ENCODE data around the gene SNAI1. TPM values are rescaled to one million over a fixed set of nuclear protein-coding genes. Genes with fewer than 3 reads are reported as not detected.

SNAI1 gene
- total and polyA plus RNA-seq, 2 experiments from 2014 or later: 7.6 to 13.4 TPM

DNA sequence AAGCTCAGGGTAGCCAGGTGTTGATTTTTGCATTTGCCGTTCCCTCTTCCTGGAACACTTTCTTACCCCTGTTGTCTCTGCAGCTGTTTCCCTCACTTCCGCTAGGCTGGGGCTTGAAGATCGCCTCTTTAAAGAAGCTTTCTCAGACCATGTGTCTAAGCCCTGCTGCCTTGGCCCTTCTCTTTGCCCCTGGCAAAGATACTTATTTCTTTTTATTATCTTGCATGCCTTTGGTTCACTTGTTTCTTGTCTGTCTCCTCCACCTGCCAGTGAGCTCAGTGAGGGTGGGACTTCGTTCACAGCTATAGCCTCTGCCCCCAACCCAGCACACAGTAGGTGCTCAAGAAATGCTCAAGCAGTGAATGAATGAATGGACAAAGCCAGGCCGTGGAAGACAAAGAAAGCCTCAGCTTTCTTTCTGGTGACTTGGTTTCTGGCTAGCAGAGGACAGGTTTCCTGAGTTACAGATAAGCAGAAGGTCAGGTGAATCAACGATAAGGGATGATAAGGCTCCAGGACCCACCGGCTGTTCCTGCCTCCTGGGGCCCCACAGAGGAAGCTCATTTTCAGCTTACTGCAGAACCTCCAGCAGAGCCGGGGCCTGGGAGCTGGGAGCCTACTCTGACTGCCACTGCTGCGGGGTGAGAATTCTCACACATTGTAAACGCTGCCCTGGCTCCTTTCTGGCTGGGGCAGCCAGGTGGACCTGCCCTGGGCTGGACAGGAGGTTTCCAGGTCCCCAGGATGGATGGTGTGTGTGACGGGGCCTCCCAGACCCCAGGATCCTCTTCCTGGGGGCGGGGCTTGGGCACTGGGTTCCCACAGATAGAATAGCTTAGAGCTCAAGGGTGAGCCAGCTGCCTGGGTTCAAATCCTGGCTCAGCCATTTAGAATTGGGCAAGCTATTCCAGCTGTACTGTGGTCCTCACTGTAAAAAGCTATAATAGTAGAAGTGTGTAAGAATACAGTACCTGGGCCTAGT is 29.8 kb downstream of the SNAI1 start:
- no peak for DNase-seq
- in situ Hi-C loops (cut with MboI): no loop called here

DNA sequence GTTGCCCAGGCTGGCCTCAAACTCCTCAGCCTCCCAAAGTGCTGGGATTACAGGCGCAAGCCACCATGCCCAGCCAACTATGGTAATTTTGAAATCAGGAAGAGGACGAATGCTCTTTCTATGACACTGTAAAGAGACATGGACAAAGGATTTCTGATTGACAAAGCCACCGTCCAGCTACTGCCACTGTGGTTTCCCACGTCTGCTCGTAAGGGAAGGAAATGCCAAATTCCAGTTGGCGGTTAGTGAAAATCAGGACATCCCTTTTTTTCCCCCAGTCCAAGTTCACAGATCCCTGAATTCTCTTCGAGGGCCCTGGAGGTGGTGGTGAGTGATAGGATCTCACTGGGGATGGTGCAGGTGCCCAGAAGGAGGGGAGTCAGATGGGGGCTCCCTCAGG is 31.2 kb downstream of the SNAI1 start:
- Histone ChIP-seq H3K4me2 (ENCODE audit: unreplicated experiment) (no peak overlapping the region), H2AFZ (no peak overlapping the region), H3K9me2 (ENCODE audit: insufficient read depth) (no peaks in the 10 kb centered on the region), H3K27me3 (replicated peaks; ENCODE audit: insufficient read depth) (no peaks in the 10 kb centered on the region), H3K27ac (no peak overlapping the region), H3K4me1 (ENCODE audit: insufficient read depth) (peaks cover 9% of the 10 kb centered on the region; the same call in 1 of the 2 replicates), H3K36me3 (ENCODE audit: low read depth) (no peaks in the 10 kb centered on the region), H4K20me1 (ENCODE audit: insufficient read depth) (no peaks in the 10 kb centered on the region), H3K4me3 (no peak overlapping the region), H3K9ac (no peak overlapping the region), H3K79me2 (ENCODE audit: insufficient read depth) (no peaks in the 10 kb centered on the region), H3K9me3 (ENCODE audit: low read depth) (no peaks in the 10 kb centered on the region), H3F3A (ENCODE audit: insufficient read depth) (no peaks in the 10 kb centered on the region)
- no peak for TF ChIP-seq EZH2 (IDR thresholded peaks at IDR 0.05; ENCODE audit: insufficient read depth, poor library complexity, severe bottlenecking)
- TF ChIP-seq EZH2phosphoT487 (IDR thresholded peaks at IDR 0.05; ENCODE audit: insufficient read depth, low read depth): no peak
- in situ Hi-C loops (cut with MboI): no loop called here
- no peak for DNase-seq
- 94 to 99% methylated on average over 7 of the region's 7 CpGs for WGBS, 2 experiments (ENCODE audit: low coverage in 1 of 2, low lambda C conversion rate in 2 of 2, missing lambda C conversion rate in 2 of 2)

More for the DNA sequence above, 29.8 kb downstream of the SNAI1 start:
- Histone ChIP-seq H3K27me3 (replicated peaks; ENCODE audit: insufficient read depth) (no peaks in the 10 kb centered on the region), H3K9me2 (ENCODE audit: insufficient read depth) (no peaks in the 10 kb centered on the region), H3K36me3 (ENCODE audit: low read depth) (no peaks in the 10 kb centered on the region), H3K4me2 (ENCODE audit: unreplicated experiment) (no peak overlapping the region), H3K9me3 (ENCODE audit: low read depth) (no peaks in the 10 kb centered on the region), H3K9ac (no peak overlapping the region), H2AFZ (no peak overlapping the region), H3K4me3 (no peak overlapping the region), H3F3A (ENCODE audit: insufficient read depth) (no peaks in the 10 kb centered on the region), H4K20me1 (ENCODE audit: insufficient read depth) (no peaks in the 10 kb centered on the region), H3K79me2 (ENCODE audit: insufficient read depth) (no peaks in the 10 kb centered on the region), H3K4me1 (ENCODE audit: insufficient read depth) (peaks cover 9% of the 10 kb centered on the region; the same call in 1 of the 2 replicates), H3K27ac (no peak overlapping the region)
- TF ChIP-seq EZH2 (IDR thresholded peaks at IDR 0.05; ENCODE audit: insufficient read depth, poor library complexity, severe bottlenecking): no peak
- no peak for TF ChIP-seq EZH2phosphoT487 (IDR thresholded peaks at IDR 0.05; ENCODE audit: insufficient read depth, low read depth)
- WGBS, 2 experiments (ENCODE audit: low coverage in 1 of 2, low lambda C conversion rate in 2 of 2, missing lambda C conversion rate in 2 of 2): 84 to 85% methylated on average over 12 of the region's 12 CpGs

DNA sequence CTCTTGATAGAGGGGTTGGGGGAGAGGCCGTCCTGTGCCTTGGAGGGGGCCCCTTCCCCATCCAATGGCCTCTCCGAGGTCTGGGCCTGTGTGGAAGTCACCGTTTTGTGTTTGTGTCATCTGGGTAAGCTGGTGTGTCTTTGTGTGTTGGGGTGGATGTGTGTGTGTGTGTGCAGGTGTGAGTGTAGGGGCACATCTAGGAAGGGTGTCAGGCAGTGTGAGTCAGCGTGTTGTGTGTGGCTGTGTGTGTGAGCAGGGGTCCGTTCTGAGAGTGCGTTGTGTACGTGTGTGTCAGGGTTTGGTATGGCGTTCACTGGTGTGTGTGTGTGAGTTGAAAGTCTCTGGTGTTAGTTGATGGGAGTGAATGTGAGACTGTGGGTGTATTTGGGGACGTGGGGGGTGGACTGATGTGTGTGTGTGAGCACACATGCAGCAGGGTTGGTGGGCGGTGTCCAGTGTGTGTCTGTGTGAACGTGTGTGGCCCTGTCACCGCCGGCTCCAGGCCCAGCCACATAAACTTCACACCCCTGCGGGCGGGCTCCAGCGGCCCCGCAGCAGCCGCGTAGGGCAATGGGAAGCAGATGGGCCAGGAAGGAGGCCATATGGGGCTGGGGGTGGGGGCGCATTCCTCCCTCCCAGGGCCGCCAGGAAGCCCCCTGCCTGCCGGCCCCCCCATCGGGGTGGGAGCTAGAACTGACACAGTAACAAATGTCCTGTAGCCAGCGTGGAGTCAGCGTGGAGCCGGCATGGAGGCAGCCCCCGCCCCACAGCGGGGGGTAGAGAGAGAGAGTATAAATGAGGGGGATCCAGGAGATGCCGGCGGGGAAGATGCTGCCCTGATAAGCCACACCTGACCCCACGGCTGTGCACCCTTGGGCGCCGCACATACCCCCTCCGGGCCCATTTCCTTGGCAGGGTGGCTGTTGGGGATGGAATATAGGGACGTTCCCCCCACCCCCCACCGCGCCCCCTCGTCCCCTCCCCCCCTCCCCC is 32.1 kb downstream of the SNAI1 start:
- Histone ChIP-seq H3K9ac (no peak overlapping the region), H3K36me3 (ENCODE audit: low read depth) (no peaks in the 10 kb centered on the region), H3K27ac (no peak overlapping the region), H3K4me2 (ENCODE audit: unreplicated experiment) (no peak overlapping the region), H3K79me2 (ENCODE audit: insufficient read depth) (no peaks in the 10 kb centered on the region), H2AFZ (no peak overlapping the region), H3K9me3 (ENCODE audit: low read depth) (no peaks in the 10 kb centered on the region), H4K20me1 (ENCODE audit: insufficient read depth) (no peaks in the 10 kb centered on the region), H3K4me3 (no peak overlapping the region), H3F3A (ENCODE audit: insufficient read depth) (no peaks in the 10 kb centered on the region), H3K27me3 (replicated peaks; ENCODE audit: insufficient read depth) (no peaks in the 10 kb centered on the region), H3K4me1 (ENCODE audit: insufficient read depth) (peaks cover 9% of the 10 kb centered on the region; the same call in 1 of the 2 replicates), H3K9me2 (ENCODE audit: insufficient read depth) (no peaks in the 10 kb centered on the region)
- in situ Hi-C loops (cut with MboI): no loop called here
- TF ChIP-seq EZH2phosphoT487 (IDR thresholded peaks at IDR 0.05; ENCODE audit: insufficient read depth, low read depth) (no peak), EZH2 (IDR thresholded peaks at IDR 0.05; ENCODE audit: insufficient read depth, poor library complexity, severe bottlenecking) (no peak)
- DNase-seq: no peak
- 35 to 44% methylated on average over 27 to 38 of the region's 38 CpGs for WGBS, 2 experiments (ENCODE audit: low coverage in 1 of 2, low lambda C conversion rate in 2 of 2, missing lambda C conversion rate in 2 of 2)

DNA sequence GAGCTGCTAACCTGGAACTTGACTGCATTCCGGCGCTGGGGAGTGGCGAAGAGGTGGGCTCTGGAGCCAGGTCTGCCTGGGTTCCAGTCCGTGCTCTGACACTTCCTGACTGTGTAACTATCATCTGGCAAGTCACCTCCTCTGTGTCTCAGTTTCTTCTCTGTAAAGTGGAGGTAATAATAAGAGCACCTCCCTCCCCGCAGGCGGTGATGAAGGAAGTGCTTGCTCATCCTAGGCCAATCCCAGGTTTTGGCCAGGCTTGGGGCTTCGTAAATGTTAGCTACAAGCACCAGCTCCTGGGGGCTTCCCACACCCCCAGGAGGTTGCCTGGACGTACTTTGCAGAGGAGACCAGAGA is 32.8 kb downstream of the SNAI1 start:
- no peaks in the 10 kb centered on the region for H3K9me3 ChIP-seq (ENCODE audit: low read depth)
- 57 to 61% methylated on average over 8 of the region's 8 CpGs for WGBS, 2 experiments (ENCODE audit: low coverage in 1 of 2, low lambda C conversion rate in 2 of 2, missing lambda C conversion rate in 2 of 2)
- H3K36me3 ChIP-seq (ENCODE audit: low read depth): no peaks in the 10 kb centered on the region
- in situ Hi-C loops (cut with MboI): no loop called here
- no peaks in the 10 kb centered on the region for H3K9me2 ChIP-seq (ENCODE audit: insufficient read depth)
- no peak overlapping the region for H3K4me3 ChIP-seq
- no peak overlapping the region for H3K4me2 ChIP-seq (ENCODE audit: unreplicated experiment)
- no peaks in the 10 kb centered on the region for H3K79me2 ChIP-seq (ENCODE audit: insufficient read depth)
- H3K4me1 ChIP-seq (ENCODE audit: insufficient read depth): peaks cover 17% of the 10 kb centered on the region; the same call in 1 of the 2 replicates
- H4K20me1 ChIP-seq (ENCODE audit: insufficient read depth): no peaks in the 10 kb centered on the region
- peak overlapping the region; percentile 24; the same call in 1 of the 2 replicates for H3K9ac ChIP-seq
- H3K27me3 ChIP-seq (replicated peaks; ENCODE audit: insufficient read depth): no peaks in the 10 kb centered on the region
- peak overlapping the region; percentile 58 for H2AFZ ChIP-seq
- H3F3A ChIP-seq (ENCODE audit: insufficient read depth): no peaks in the 10 kb centered on the region
- peak; percentile 53 for DNase-seq
- no peak overlapping the region for H3K27ac ChIP-seq
- TF ChIP-seq EZH2 (IDR thresholded peaks at IDR 0.05; ENCODE audit: insufficient read depth, poor library complexity, severe bottlenecking) (no peak), EZH2phosphoT487 (IDR thresholded peaks at IDR 0.05; ENCODE audit: insufficient read depth, low read depth) (no peak)

Data from GM23248 (cell line).